Neural crest cell (in vitro differentiated cells): Measurements from ENCODE around the gene SYS1. TPM values are rescaled to one million over a fixed set of nuclear protein-coding genes. Genes with fewer than 3 reads are reported as not detected.
A peak's percentile ranks its signal among the peaks of the same experiment; 100 is the strongest.

Experiments
- DNase-seq: peaks from one replicate; pipeline ENCODE4 v3.0.0; 2021; ENCODE audit warnings: low read depth, mixed read lengths, low spot score
- H3K27ac Mint-ChIP-seq: one replicate; pipeline ENCODE4 v1.8.0; 2021; ENCODE audit warnings: mild to moderate bottlenecking, mixed read lengths; ENCODE audit not compliant: unreplicated experiment
- H3K27me3 Mint-ChIP-seq: 2 replicates; pipeline ENCODE4 v1.8.0; 2021; ENCODE audit warnings: low read depth, mild to moderate bottlenecking, mixed read lengths
- H3K36me3 Mint-ChIP-seq: 2 replicates; pipeline ENCODE4 v1.8.0; 2021; ENCODE audit warnings: low read depth, mild to moderate bottlenecking, mixed read lengths
- H3K4me1 Mint-ChIP-seq: 2 replicates; pipeline ENCODE4 v1.8.0; 2021; ENCODE audit warnings: mixed read lengths
- H3K4me3 Mint-ChIP-seq: one replicate; pipeline ENCODE4 v1.8.0; 2021; ENCODE audit warnings: mild to moderate bottlenecking, mixed read lengths
- H3K9me3 Mint-ChIP-seq: 2 replicates; pipeline ENCODE4 v1.8.0; 2021; ENCODE audit warnings: mixed read lengths
- total RNA-seq: library from RNA; stranded (reverse); gene quantifications from 2 replicates; pipeline ENCODE4 v1.2.1, GENCODE V29; 2021
- TF ChIP-seq, protein P1 (sequence below): fragments of 200-600 bp; sonication (generic); conservative IDR thresholded peaks from 2 replicates; pipeline ENCODE4 v1.5.0; 2021; ENCODE audit warnings: antibody characterized with exemption, mild to moderate bottlenecking

SYS1 gene
- total RNA-seq, 1 donor from 2014 or later, result 24.6 TPM

DNA sequence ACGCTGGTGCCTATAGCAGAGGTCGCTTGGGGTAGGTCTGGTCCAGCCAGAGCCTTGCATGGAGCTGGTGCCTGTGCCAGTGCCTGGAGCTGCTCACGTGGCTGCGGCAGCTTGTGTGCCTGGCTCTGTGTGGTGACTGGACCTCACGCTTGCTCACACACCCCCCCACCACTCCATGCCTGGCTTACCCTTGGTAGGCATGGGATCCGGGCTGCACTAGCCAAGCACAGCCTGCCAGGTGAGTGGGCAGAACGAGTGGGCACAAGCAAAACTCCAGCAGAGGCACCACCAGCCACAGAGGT is 32.1 kb downstream of the SYS1 start:
- DNase-seq, result no peak
- Mint-ChIP-seq H3K4me1 (no peaks in the 10 kb centered on the region), H3K27ac (no peak overlapping the region), H3K9me3 (peaks cover 14% of the 10 kb centered on the region), H3K27me3 (no peaks in the 10 kb centered on the region), H3K4me3 (no peak overlapping the region), H3K36me3 (peaks cover 10% of the 10 kb centered on the region)
- TF ChIP-seq, protein P1, sequence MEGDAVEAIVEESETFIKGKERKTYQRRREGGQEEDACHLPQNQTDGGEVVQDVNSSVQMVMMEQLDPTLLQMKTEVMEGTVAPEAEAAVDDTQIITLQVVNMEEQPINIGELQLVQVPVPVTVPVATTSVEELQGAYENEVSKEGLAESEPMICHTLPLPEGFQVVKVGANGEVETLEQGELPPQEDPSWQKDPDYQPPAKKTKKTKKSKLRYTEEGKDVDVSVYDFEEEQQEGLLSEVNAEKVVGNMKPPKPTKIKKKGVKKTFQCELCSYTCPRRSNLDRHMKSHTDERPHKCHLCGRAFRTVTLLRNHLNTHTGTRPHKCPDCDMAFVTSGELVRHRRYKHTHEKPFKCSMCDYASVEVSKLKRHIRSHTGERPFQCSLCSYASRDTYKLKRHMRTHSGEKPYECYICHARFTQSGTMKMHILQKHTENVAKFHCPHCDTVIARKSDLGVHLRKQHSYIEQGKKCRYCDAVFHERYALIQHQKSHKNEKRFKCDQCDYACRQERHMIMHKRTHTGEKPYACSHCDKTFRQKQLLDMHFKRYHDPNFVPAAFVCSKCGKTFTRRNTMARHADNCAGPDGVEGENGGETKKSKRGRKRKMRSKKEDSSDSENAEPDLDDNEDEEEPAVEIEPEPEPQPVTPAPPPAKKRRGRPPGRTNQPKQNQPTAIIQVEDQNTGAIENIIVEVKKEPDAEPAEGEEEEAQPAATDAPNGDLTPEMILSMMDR, result no peak

DNA sequence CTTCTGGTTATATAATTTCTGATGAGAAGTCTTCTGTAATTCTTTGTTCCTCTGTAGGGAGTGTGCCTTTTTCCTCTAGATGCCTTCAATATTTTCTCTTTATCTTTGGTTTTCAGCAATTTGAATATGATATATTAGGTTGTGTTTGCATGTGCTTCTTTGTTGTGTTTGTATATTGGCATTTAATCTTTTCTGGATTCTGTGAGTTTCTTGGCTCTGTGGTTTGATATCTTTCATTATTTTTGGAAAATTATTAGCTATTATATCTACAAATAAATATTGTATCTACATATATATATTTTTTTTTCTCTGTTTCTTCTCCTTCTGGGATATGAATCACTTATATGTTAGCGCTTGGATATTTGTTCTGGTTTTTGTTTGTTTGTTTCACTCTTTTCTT is 36.1 kb downstream of the SYS1 start:
- H3K4me1 Mint-ChIP-seq, result no peaks in the 10 kb centered on the region
- no peak for DNase-seq
- peaks cover 6% of the 10 kb centered on the region for H3K27me3 Mint-ChIP-seq
- no peak overlapping the region for H3K4me3 Mint-ChIP-seq
- H3K27ac Mint-ChIP-seq, result no peak overlapping the region
- peaks cover 20% of the 10 kb centered on the region for H3K36me3 Mint-ChIP-seq
- peaks cover 25% of the 10 kb centered on the region for H3K9me3 Mint-ChIP-seq
- TF ChIP-seq, protein P1, result no peak

DNA sequence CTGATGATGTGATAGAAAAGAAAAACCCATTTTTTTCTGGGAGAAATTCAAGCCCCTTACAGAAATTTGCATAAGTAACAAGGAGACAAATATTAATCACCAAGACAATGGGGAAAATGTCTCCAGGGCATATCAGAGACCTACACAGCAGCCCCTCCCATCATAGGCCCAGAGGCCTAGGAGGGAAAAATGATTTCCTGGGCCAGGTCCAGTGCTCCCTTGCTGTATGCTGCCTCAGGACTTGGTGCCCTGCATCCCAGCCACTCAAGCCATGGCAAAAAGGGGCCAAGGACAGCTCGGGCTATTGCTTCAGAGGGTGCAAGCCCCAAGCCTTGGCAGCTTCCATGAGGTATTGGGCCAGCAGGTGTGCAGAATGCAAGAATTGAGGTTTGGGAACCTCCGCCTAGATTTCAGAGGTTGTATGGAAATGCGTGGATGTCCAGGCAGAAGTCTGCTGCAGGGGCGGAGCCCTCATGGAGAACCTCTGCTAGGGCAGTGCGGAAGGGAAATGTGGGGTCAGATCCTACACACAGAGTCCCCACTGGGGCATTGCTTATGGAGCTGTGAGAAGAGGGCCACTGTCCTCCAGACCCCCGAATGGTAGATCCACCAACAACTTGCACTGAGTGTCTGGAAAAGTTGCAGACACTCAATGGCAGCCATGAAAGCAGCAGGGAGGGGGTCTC is 37.5 kb downstream of the SYS1 start:
- no peak overlapping the region for H3K4me3 Mint-ChIP-seq
- H3K36me3 Mint-ChIP-seq, result peaks cover 23% of the 10 kb centered on the region
- TF ChIP-seq, protein P1, result no peak
- peaks cover 20% of the 10 kb centered on the region for H3K27me3 Mint-ChIP-seq
- peaks cover 4% of the 10 kb centered on the region for H3K4me1 Mint-ChIP-seq
- no peak for DNase-seq
- H3K27ac Mint-ChIP-seq, result no peak overlapping the region
- H3K9me3 Mint-ChIP-seq, result peaks cover 25% of the 10 kb centered on the region

DNA sequence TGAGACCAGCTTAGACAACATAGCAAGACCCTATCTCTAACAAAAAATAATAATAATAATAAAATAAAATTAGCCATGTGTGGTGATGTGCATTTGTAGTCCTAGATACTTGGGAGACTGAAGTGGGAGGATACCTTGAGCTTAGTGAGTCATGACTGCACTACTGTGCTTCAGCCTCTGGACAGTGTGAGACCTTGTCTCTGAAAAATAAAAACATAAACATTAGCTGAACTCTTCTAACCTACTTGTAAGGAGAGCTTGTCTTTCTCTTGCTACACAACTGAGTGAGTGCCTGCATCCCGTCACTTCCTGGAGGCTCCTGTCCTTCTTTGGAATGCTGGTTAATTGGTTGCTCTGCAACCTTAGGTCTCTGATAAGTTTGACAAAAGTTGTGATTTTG is 40.0 kb downstream of the SYS1 start:
- Mint-ChIP-seq H3K36me3 (peaks cover 21% of the 10 kb centered on the region), H3K4me1 (peaks cover 13% of the 10 kb centered on the region), H3K9me3 (peaks cover 25% of the 10 kb centered on the region), H3K27ac (no peak overlapping the region), H3K4me3 (peak overlapping the region; percentile 41), H3K27me3 (peaks cover 32% of the 10 kb centered on the region)
- TF ChIP-seq, protein P1, result no peak
- no peak for DNase-seq

DNA sequence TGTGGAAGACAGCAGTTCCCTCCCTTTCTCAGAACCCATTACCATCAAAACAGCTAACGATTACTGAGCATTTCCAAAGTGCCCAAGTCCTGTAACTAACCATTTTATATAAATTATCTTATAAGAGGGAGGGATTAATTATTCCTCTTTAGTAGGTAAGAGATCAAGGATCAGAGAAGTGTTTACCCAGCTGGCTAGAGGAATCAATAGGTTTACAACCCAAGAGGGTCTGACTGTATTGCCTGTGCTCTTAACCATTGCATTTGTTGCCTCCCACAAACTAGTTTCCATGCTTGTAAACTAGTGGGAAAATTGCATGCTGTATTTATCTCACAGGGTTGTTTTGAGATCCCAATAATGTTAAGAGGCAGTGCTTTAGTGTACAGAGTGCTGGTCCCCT is 41.5 kb downstream of the SYS1 start:
- H3K27me3 Mint-ChIP-seq, result peaks cover 33% of the 10 kb centered on the region
- peaks cover 16% of the 10 kb centered on the region for H3K9me3 Mint-ChIP-seq

More for the DNA sequence above, 41.5 kb downstream of the SYS1 start:
- Mint-ChIP-seq H3K4me1 (peaks cover 14% of the 10 kb centered on the region), H3K4me3 (peak overlapping the region; percentile 84), H3K36me3 (peaks cover 19% of the 10 kb centered on the region), H3K27ac (no peak overlapping the region)
- no peak for DNase-seq
- TF ChIP-seq, protein P1, result no peak
